ENCODE data around the gene GNRHR. TPM values are rescaled to one million over a fixed set of nuclear protein-coding genes. Genes with fewer than 3 reads are reported as not detected.

The GNRHR gene
- polyA plus RNA-seq, 1 of the 3 experiments (the other 2 are of a cell fraction): 0.02 TPM

DNA sequence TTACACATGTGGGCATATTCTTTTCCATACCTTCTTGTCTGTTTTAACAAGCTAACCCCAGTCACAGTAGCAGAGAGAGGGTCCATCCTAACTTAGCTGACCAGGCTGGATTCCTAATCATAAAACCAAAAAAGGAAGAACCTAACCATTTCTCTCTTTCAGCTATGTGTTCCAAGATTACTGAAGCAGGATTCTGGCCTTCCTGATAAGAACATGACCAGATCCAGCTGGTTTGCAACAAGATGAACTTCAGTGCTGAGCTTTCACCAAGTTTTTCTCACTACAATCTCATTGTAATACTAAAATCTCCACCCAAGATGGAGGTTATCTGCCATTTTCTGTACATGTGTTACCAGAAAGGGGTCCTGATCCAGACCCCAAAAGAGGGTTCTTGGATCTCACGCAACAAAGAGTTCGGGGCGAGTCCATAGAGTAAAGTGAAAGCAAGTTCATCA lies 32.8 kb downstream of the GNRHR start (continued):
- no peak for TF ChIP-seq GATA2 (CRISPR knock-in tag; IDR thresholded peaks at IDR 0.05)

- Histone ChIP-seq H3K36me3 (replicated peaks in 1 of 2; ENCODE audit: control insufficient read depth in 1 of 2, insufficient read depth in 2 of 2, low read length in 1 of 2) (peaks cover 0 to 6% of the 10 kb centered on the region in 2 experiments), H3F3A (replicated peaks; ENCODE audit: insufficient read depth) (peaks cover under 1% of the 10 kb centered on the region), H3K4me3 (ENCODE audit: low read depth in 2 of 2, low read length in 1 of 2) (no peak overlapping the region), H3K79me2 (ENCODE audit: insufficient read depth) (peaks cover 4% of the 10 kb centered on the region; the same call in 1 of the 2 replicates), H4K20me1 (ENCODE audit: insufficient read depth) (no peaks in the 10 kb centered on the region), H3K9me3 (no peaks in the 10 kb centered on the region), H2AFZ (ENCODE audit: low read depth) (no peak overlapping the region), H3K9me2 (no peaks in the 10 kb centered on the region), H3K27ac (ENCODE audit: low read depth in 2 of 2, low read length in 1 of 2) (no peak overlapping the region), H3K4me1 (ENCODE audit: control insufficient read depth in 1 of 2, insufficient read depth in 2 of 2, low read depth in 1 of 2, low read length in 1 of 2) (peaks cover 0 to 14% of the 10 kb centered on the region in 2 experiments; a peak in 2 of 4 replicates), H3K9ac (no peak overlapping the region), H3K27me3 (ENCODE audit: insufficient read depth) (no peaks in the 10 kb centered on the region), H3K4me2 (no peak overlapping the region)
- ChIA-PET POLR2A (no interaction called here), CTCF (interaction anchor here (1.0 to 1.4 kb wide), 3 partner anchors 8 to 27 kb away, joined by 3 to 6 read pairs (median 4); no protein-coding TSS in a partner anchor)
- TF ChIP-seq NFIC (IDR thresholded peaks at IDR 0.05; ENCODE audit: borderline replicate concordance) (no peak), GATA2 (CRISPR knock-in tag; IDR thresholded peaks at IDR 0.05) (no peak), POLR2AphosphoS5 (IDR thresholded peaks at IDR 0.05; ENCODE audit: low read depth, low read length) (no peak), TAF1 (IDR thresholded peaks at IDR 0.05; ENCODE audit: borderline replicate concordance, low read depth, low read length) (no peak), RFX5 (IDR thresholded peaks at IDR 0.05; ENCODE audit: low read length) (no peak), SMC3 (IDR thresholded peaks at IDR 0.05; ENCODE audit: low read depth, low read length) (no peak), YY1 (IDR thresholded peaks at IDR 0.05; ENCODE audit: low read depth) (no peak), MEF2A (IDR thresholded peaks at IDR 0.05; ENCODE audit: borderline replicate concordance, low read depth) (no peak), ZBTB33 (IDR thresholded peaks at IDR 0.05; ENCODE audit: borderline replicate concordance, low read depth) (no peak), TEAD4 (IDR thresholded peaks at IDR 0.05; ENCODE audit: borderline replicate concordance, insufficient read depth) (no peak), RAD21 (IDR thresholded peaks at IDR 0.05; ENCODE audit: low read length) (no peak), FOSL2 (IDR thresholded peaks at IDR 0.05; ENCODE audit: borderline replicate concordance, low read depth) (no peak), RCOR1 (IDR thresholded peaks at IDR 0.05; ENCODE audit: low read length) (no peak)
- TF ChIP-seq, protein P1, sequence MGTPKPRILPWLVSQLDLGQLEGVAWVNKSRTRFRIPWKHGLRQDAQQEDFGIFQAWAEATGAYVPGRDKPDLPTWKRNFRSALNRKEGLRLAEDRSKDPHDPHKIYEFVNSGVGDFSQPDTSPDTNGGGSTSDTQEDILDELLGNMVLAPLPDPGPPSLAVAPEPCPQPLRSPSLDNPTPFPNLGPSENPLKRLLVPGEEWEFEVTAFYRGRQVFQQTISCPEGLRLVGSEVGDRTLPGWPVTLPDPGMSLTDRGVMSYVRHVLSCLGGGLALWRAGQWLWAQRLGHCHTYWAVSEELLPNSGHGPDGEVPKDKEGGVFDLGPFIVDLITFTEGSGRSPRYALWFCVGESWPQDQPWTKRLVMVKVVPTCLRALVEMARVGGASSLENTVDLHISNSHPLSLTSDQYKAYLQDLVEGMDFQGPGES (IDR thresholded peaks at IDR 0.05; ENCODE audit: low read depth, low read length): no peak
- TF ChIP-seq, protein P2, sequence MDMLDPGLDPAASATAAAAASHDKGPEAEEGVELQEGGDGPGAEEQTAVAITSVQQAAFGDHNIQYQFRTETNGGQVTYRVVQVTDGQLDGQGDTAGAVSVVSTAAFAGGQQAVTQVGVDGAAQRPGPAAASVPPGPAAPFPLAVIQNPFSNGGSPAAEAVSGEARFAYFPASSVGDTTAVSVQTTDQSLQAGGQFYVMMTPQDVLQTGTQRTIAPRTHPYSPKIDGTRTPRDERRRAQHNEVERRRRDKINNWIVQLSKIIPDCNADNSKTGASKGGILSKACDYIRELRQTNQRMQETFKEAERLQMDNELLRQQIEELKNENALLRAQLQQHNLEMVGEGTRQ (IDR thresholded peaks at IDR 0.05; ENCODE audit: borderline replicate concordance, low read depth, low read length): no peak
- TF ChIP-seq, protein P3, sequence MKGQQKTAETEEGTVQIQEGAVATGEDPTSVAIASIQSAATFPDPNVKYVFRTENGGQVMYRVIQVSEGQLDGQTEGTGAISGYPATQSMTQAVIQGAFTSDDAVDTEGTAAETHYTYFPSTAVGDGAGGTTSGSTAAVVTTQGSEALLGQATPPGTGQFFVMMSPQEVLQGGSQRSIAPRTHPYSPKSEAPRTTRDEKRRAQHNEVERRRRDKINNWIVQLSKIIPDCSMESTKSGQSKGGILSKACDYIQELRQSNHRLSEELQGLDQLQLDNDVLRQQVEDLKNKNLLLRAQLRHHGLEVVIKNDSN (IDR thresholded peaks at IDR 0.05; ENCODE audit: borderline replicate concordance, low read depth): no peak
- TF ChIP-seq, protein P4, sequence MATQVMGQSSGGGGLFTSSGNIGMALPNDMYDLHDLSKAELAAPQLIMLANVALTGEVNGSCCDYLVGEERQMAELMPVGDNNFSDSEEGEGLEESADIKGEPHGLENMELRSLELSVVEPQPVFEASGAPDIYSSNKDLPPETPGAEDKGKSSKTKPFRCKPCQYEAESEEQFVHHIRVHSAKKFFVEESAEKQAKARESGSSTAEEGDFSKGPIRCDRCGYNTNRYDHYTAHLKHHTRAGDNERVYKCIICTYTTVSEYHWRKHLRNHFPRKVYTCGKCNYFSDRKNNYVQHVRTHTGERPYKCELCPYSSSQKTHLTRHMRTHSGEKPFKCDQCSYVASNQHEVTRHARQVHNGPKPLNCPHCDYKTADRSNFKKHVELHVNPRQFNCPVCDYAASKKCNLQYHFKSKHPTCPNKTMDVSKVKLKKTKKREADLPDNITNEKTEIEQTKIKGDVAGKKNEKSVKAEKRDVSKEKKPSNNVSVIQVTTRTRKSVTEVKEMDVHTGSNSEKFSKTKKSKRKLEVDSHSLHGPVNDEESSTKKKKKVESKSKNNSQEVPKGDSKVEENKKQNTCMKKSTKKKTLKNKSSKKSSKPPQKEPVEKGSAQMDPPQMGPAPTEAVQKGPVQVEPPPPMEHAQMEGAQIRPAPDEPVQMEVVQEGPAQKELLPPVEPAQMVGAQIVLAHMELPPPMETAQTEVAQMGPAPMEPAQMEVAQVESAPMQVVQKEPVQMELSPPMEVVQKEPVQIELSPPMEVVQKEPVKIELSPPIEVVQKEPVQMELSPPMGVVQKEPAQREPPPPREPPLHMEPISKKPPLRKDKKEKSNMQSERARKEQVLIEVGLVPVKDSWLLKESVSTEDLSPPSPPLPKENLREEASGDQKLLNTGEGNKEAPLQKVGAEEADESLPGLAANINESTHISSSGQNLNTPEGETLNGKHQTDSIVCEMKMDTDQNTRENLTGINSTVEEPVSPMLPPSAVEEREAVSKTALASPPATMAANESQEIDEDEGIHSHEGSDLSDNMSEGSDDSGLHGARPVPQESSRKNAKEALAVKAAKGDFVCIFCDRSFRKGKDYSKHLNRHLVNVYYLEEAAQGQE (IDR thresholded peaks at IDR 0.05; ENCODE audit: low read depth, low read length): no peak
- TF ChIP-seq, protein P5, sequence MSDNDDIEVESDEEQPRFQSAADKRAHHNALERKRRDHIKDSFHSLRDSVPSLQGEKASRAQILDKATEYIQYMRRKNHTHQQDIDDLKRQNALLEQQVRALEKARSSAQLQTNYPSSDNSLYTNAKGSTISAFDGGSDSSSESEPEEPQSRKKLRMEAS (IDR thresholded peaks at IDR 0.05; ENCODE audit: low read depth): no peak
- DNase-seq: no peak
- 86% methylated on average over 1 of the region's 3 CpGs for WGBS (ENCODE audit: low lambda C conversion rate)
Observed at GRCh38 chr4:67719953-67720617, 34.1 kb downstream of the GNRHR start.

All from SK-N-SH (cell line).